ENCODE results near the gene COX19. TPM values are rescaled to one million over a fixed set of nuclear protein-coding genes. Genes with fewer than 3 reads are reported as not detected.

Gene COX19
- polyA plus RNA-seq, 3 donors: 7.4 to 15.0 (median 7.6) TPM

GRCh38 chr7:973312-973711, 2.0 kb downstream of the COX19 start:
- peak overlapping the region in 1 of 2 donors; percentile 16 for H3K4me3 Mint-ChIP-seq
- H3K4me2 ChIP-seq (replicated peaks; ENCODE audit: extremely low read depth, low read length, poor library complexity, severe bottlenecking): no peak overlapping the region
- H3K4me3 ChIP-seq (replicated peaks in 1 of 3; ENCODE audit: low read depth in 2 of 3, low read length in 3 of 3): no peak overlapping the region
- intact Hi-C loops (cut with micrococcal nuclease): loop anchor here (5.0 to 10.0 kb wide), 3 partner anchors 71 to 161 kb away; a partner anchor contains a TSS
- H3K27me3 Mint-ChIP-seq (ENCODE audit: low read depth in 3 of 3): peaks cover 0 to 2% (median 0%) of the 10 kb centered on the region in 3 donors
- no peak overlapping the region for H3K9ac ChIP-seq (ENCODE audit: insufficient read depth, low read length, poor library complexity, severe bottlenecking)
- H3K9me3 ChIP-seq (replicated peaks in 1 of 2; ENCODE audit: control insufficient read depth in 1 of 2, insufficient read depth in 1 of 2, low read length in 2 of 2): no peaks in the 10 kb centered on the region
- peak overlapping the region in 1 of 2 donors; percentile 38 for H3K27ac ChIP-seq (ENCODE audit: low read depth in 1 of 2, low read length in 2 of 2)
- WGBS (ENCODE audit: insufficient coverage): 96% methylated on average over 5 of the region's 9 CpGs
- H4K20me1 ChIP-seq (ENCODE audit: insufficient read depth, low read length): peaks cover 66% of the 10 kb centered on the region
- peaks cover 26 to 51% of the 10 kb centered on the region in 2 donors for H3K36me3 ChIP-seq (replicated peaks in 1 of 2; ENCODE audit: control insufficient read depth in 1 of 2, insufficient read depth in 2 of 2, low read length in 2 of 2)
- peaks cover 0 to 1% (median 0%) of the 10 kb centered on the region in 7 donors for H3K9me3 Mint-ChIP-seq
- DNase-seq: no peak
- H3K4me1 ChIP-seq (ENCODE audit: control insufficient read depth in 1 of 2, insufficient read depth in 2 of 2, low read length in 2 of 2): peaks cover 45 to 46% of the 10 kb centered on the region in 2 donors
- H3K4me1 Mint-ChIP-seq: peaks cover 45% of the 10 kb centered on the region
- H3K27ac Mint-ChIP-seq: peak overlapping the region in 6 of 7 donors; percentile 30 to 97 (median 80)
- H3K27me3 ChIP-seq (ENCODE audit: control insufficient read depth in 2 of 2, insufficient read depth in 2 of 2, low read length in 2 of 2): no peaks in the 10 kb centered on the region
- TF ChIP-seq, protein P1, sequence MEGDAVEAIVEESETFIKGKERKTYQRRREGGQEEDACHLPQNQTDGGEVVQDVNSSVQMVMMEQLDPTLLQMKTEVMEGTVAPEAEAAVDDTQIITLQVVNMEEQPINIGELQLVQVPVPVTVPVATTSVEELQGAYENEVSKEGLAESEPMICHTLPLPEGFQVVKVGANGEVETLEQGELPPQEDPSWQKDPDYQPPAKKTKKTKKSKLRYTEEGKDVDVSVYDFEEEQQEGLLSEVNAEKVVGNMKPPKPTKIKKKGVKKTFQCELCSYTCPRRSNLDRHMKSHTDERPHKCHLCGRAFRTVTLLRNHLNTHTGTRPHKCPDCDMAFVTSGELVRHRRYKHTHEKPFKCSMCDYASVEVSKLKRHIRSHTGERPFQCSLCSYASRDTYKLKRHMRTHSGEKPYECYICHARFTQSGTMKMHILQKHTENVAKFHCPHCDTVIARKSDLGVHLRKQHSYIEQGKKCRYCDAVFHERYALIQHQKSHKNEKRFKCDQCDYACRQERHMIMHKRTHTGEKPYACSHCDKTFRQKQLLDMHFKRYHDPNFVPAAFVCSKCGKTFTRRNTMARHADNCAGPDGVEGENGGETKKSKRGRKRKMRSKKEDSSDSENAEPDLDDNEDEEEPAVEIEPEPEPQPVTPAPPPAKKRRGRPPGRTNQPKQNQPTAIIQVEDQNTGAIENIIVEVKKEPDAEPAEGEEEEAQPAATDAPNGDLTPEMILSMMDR (IDR thresholded peaks at IDR 0.05): no peak
- H3K79me2 ChIP-seq (ENCODE audit: insufficient read depth, low read length): peaks cover 69% of the 10 kb centered on the region
- no peak overlapping the region for H2AFZ ChIP-seq (ENCODE audit: insufficient read depth, low read depth, low read length, poor library complexity, severe bottlenecking)
- peaks cover 36 to 46% of the 10 kb centered on the region in 2 donors for H3K36me3 Mint-ChIP-seq

DNA sequence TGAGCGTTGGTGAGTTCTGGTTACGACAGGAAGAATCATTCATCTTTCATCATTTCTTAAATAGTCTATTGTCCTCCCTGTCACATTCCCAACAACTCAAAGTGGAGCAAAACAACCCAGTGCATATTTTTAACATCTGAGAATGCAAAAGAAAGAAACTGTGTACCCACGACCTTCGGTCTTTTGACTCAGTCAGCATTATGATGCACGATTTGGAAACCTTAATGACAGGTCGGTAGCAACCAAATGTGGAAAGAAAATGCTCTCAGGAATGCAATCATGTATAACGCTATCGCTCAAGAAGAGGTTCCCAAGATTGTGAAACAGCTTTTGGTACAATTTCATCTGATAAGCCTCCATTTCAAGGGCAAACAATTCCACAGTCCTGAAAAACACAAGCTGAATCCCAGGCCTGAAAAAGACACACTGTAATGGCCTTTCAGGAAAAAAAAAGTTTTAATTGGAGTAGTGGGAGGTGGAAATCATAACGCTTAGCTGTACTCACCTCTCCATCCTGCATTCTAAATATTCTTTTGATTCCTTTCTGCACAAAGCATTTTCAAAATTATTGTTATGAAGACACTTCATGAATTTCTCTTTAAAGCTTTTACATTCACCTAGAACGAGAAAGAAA, 2.6 kb downstream of the COX19 start:
- no peak for DNase-seq
- peaks cover 71% of the 10 kb centered on the region for H4K20me1 ChIP-seq (ENCODE audit: insufficient read depth, low read length)
- H3K27me3 Mint-ChIP-seq (ENCODE audit: low read depth in 3 of 3): peaks cover 0 to 2% (median 0%) of the 10 kb centered on the region in 3 donors
- intact Hi-C loops (cut with micrococcal nuclease): loop anchor here (5.0 to 10.0 kb wide), 3 partner anchors 70 to 162 kb away; a partner anchor contains a TSS
- H3K79me2 ChIP-seq (ENCODE audit: insufficient read depth, low read length): peaks cover 74% of the 10 kb centered on the region
- peak overlapping the region in 1 of 2 donors; percentile 51 for H3K27ac ChIP-seq (ENCODE audit: low read depth in 1 of 2, low read length in 2 of 2)
- no peak overlapping the region for H2AFZ ChIP-seq (ENCODE audit: insufficient read depth, low read depth, low read length, poor library complexity, severe bottlenecking)
- H3K36me3 Mint-ChIP-seq: peaks cover 41 to 51% of the 10 kb centered on the region in 2 donors
- no peak overlapping the region for H3K4me2 ChIP-seq (replicated peaks; ENCODE audit: extremely low read depth, low read length, poor library complexity, severe bottlenecking)
- TF ChIP-seq, protein P1 (IDR thresholded peaks at IDR 0.05): no peak
- peaks cover 50% of the 10 kb centered on the region for H3K4me1 Mint-ChIP-seq
- H3K4me1 ChIP-seq (ENCODE audit: control insufficient read depth in 1 of 2, insufficient read depth in 2 of 2, low read length in 2 of 2): peaks cover 50 to 51% of the 10 kb centered on the region in 2 donors
- peaks cover 31 to 56% of the 10 kb centered on the region in 2 donors for H3K36me3 ChIP-seq (replicated peaks in 1 of 2; ENCODE audit: control insufficient read depth in 1 of 2, insufficient read depth in 2 of 2, low read length in 2 of 2)
- peak overlapping the region in 3 of 7 donors; percentile 15 to 80 (median 71) for H3K27ac Mint-ChIP-seq
- no peaks in the 10 kb centered on the region for H3K9me3 ChIP-seq (replicated peaks in 1 of 2; ENCODE audit: control insufficient read depth in 1 of 2, insufficient read depth in 1 of 2, low read length in 2 of 2)
- 89% methylated on average over 4 of the region's 10 CpGs for WGBS (ENCODE audit: insufficient coverage)
- peaks cover 0 to 1% (median 0%) of the 10 kb centered on the region in 7 donors for H3K9me3 Mint-ChIP-seq
- H3K27me3 ChIP-seq (ENCODE audit: control insufficient read depth in 2 of 2, insufficient read depth in 2 of 2, low read length in 2 of 2): no peaks in the 10 kb centered on the region
- H3K4me3 Mint-ChIP-seq: no peak overlapping the region
- H3K4me3 ChIP-seq (replicated peaks in 1 of 3; ENCODE audit: low read depth in 2 of 3, low read length in 3 of 3): no peak overlapping the region
- no peak overlapping the region for H3K9ac ChIP-seq (ENCODE audit: insufficient read depth, low read length, poor library complexity, severe bottlenecking)

Measured in CD14-positive monocyte (primary cell).